ENCODE results near the gene ABHD16A. TPM values are rescaled to one million over a fixed set of nuclear protein-coding genes. Genes with fewer than 3 reads are reported as not detected.

The ABHD16A gene
- polyA plus RNA-seq, 1 donor from 2014 or later, result 40.1 TPM

DNA sequence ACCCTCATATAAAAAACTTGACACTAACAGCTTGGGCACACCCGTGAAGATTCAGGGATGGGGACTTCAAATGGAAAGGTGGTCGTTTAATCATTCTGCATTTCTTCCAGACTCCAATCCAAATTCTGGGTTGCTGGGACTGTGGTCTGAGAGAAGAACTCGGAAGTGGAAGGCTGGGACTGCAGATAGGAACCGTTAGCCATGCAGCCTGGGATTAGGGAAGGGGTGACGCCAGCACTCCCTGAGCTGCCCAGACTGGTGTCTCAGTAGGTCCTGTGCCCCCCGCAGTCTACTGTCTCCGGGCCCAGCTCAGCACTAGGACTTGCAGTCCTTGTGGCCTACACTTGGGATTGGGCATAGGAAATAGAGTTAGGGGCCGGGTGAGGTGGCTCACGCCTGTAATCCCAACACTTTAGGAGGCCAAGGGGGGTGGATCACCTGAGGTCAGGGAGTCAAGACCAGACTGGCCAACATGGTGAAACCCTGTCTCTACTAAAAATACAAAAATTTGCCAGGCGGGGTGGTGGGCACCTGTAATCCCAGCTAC lies 33.7 kb upstream of the ABHD16A start:
- Mint-ChIP-seq H3K27ac (peak overlapping the region; percentile 0 to 95 (median 93)), H3K27me3 (no peaks in the 10 kb centered on the region), H3K4me3 (peak overlapping the region; percentile 93 to 99 (median 98)), H3K4me1 (peaks cover 32 to 48% (median 45%) of the 10 kb centered on the region in 3 donors), H3K36me3 (peaks cover 3% of the 10 kb centered on the region), H3K9me3 (no peaks in the 10 kb centered on the region)

DNA sequence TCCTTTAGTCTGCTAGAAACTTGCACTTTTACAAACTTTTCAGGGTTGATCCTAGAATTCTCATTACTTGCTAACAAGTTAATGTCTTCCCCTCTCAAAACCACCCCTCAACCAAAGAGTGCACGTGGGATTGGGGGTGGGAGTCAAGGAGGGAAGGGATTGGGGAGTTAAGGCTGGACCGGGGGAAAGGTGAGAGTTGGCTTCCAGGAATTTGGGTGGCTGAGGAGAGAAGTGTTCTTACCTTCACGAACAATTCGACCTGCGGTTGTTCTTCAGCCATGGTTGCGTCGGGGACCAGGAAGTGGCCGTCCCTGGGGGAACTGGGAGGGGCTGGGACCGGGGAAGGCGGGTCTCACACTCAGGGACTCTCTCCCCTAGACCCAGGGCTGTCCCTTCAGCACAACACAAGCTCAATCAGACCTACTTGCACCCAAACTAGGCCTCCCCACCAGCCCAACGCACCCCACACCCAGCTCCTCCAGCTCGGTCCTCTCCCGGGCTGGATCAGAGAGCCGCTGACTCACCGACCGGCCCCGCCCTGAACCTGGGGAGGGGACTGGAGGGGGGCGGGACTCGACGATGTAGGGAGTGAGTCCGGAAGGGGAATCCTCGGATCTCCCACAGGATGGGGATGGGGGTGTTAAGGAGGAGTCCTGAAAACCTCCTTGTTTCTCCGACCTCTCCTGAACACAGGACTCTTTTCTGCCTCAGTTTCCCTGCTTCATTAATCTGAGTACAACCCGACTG lies 33.1 kb upstream of the ABHD16A start, which contains the start of gene CLIC1:
Gene CLIC1, minus strand, starts transcription at position 510 of the 747 bp plus-strand sequence. Its CDS starts 230 bp downstream, at position 280.
- Mint-ChIP-seq H3K9me3 (no peaks in the 10 kb centered on the region), H3K27me3 (no peaks in the 10 kb centered on the region), H3K4me3 (peak within 1 kb of the TSS; percentile 93 to 99 (median 98)), H3K36me3 (peaks cover 3% of the 10 kb centered on the region), H3K27ac (peak within 1 kb of the TSS; percentile 93 to 98 (median 95)), H3K4me1 (peaks cover 32 to 48% (median 43%) of the 10 kb centered on the region in 3 donors)

DNA sequence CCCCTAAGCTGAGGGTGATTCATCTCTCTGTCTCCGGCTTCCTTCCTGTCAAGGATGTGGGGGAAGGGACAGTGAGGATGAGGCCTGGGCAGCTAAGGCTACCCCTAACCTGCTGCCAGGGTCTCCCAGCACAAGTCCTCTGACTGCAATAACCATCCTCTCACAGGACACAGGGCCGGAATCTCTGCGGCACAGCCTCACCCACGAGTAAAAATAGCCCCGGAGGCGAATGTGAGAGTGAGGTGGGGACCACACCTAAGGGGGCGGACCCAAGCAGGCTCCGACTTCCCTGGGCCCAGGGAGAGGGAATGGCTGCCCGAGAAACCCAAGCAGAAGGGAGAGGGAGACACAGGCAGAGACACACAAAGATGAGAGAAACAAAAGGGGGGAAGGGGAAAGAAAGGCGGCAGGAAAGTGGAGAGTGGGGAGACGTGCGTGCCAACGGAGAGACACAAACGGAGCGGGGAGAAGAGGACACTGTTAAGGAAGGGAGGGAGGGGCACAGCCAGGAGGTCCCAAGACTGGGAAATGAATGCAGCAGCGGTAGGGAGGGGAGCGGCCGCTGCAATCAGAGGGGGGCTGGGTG lies 31.8 kb upstream of the ABHD16A start:
- H3K36me3 Mint-ChIP-seq, result peaks cover 5% of the 10 kb centered on the region
- H3K27me3 Mint-ChIP-seq, result no peaks in the 10 kb centered on the region
- peaks cover 31 to 46% (median 43%) of the 10 kb centered on the region in 3 donors for H3K4me1 Mint-ChIP-seq
- H3K4me3 Mint-ChIP-seq, result peak overlapping the region; percentile 93 to 99 (median 98)
- H3K27ac Mint-ChIP-seq, result peak overlapping the region; percentile 93 to 98 (median 95)
- no peaks in the 10 kb centered on the region for H3K9me3 Mint-ChIP-seq

DNA sequence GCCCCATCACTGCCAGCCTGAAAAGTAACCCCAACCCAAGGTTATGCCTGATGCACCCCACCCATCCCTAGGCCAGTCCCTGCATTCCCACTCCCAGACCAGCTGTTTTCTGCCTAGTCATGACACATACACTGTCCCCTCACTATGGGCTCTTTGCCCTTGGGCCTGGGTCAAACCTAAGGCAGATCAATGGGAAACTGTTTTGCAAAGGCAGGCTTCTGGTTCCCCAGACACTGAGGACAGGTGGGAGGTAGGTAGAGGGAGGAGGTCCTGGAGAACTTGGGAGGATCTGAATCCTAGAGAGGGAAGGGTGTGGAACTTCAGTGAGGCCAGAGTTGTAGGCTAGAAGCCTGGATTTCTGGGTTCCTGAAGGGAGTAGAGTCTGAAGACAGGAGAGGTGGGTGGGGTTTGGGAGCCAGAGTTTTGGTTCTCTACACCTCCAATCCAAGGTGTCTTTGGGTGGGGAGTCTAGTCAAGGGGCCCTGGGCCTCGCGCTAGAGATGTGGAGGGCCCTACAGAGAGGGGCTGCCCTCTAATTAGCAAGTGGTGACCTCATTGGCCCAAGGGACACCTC lies 31.2 kb upstream of the ABHD16A start:
- H3K9me3 Mint-ChIP-seq, result no peaks in the 10 kb centered on the region
- H3K27me3 Mint-ChIP-seq, result no peaks in the 10 kb centered on the region
- peaks cover 26 to 43% (median 42%) of the 10 kb centered on the region in 3 donors for H3K4me1 Mint-ChIP-seq
- peaks cover 5% of the 10 kb centered on the region for H3K36me3 Mint-ChIP-seq
- H3K27ac Mint-ChIP-seq, result peak overlapping the region; percentile 93 to 98 (median 95)
- H3K4me3 Mint-ChIP-seq, result peak overlapping the region; percentile 93 to 99 (median 98)

DNA sequence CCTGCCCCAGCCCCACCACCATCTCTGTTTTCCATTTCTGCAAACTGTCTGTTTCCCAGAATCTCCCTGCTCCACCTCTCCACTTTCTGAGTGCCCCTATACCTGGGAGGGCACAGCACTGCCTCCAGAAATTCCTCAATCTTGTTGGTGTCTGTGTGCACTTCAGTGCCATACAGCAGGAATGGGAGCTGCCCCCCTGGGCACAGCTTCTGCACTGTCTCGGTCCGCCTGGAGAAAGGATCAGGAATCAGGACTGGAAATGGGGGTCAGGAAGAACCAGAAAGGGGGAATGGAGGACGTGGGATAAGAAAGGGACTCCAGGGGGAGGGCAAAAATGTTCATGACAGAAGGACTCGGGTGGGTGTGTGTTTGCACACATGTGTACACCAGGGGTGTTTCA lies 30.6 kb upstream of the ABHD16A start:
- H3K27me3 Mint-ChIP-seq, result no peaks in the 10 kb centered on the region
- H3K4me3 Mint-ChIP-seq, result peak overlapping the region; percentile 65 to 98 (median 95)
- H3K27ac Mint-ChIP-seq, result peak overlapping the region in 2 of 3 donors; percentile 76 to 93
- peaks cover 5% of the 10 kb centered on the region for H3K36me3 Mint-ChIP-seq
- peaks cover 25 to 40% (median 40%) of the 10 kb centered on the region in 3 donors for H3K4me1 Mint-ChIP-seq
- H3K9me3 Mint-ChIP-seq, result no peaks in the 10 kb centered on the region

DNA sequence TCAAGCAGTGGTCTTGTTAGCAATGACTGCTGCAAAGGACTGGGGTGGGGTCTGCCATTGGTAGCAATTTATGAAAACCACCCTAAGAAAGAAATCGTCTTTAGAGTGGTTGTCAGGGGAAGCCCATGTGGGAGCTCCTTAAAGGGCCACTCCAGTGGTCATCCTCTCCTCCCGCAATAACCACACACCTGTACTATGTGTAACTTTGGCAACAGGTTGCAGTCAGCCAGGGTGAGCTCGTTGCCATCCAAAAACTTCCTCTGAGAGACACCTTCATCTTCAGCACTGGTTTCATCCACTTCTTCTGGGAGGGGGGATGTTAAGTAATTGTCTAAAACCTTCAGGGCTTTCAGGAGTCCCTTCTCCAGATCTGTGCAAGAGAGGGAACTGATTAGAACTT lies 28.9 kb upstream of the ABHD16A start:
- peaks cover 10% of the 10 kb centered on the region for H3K36me3 Mint-ChIP-seq
- H3K4me1 Mint-ChIP-seq, result peaks cover 18 to 40% (median 35%) of the 10 kb centered on the region in 3 donors
- peak overlapping the region in 2 of 4 donors; percentile 54 to 97 for H3K4me3 Mint-ChIP-seq
- peak overlapping the region in 1 of 3 donors; percentile 54 for H3K27ac Mint-ChIP-seq
- H3K27me3 Mint-ChIP-seq, result no peaks in the 10 kb centered on the region
- no peaks in the 10 kb centered on the region for H3K9me3 Mint-ChIP-seq

DNA sequence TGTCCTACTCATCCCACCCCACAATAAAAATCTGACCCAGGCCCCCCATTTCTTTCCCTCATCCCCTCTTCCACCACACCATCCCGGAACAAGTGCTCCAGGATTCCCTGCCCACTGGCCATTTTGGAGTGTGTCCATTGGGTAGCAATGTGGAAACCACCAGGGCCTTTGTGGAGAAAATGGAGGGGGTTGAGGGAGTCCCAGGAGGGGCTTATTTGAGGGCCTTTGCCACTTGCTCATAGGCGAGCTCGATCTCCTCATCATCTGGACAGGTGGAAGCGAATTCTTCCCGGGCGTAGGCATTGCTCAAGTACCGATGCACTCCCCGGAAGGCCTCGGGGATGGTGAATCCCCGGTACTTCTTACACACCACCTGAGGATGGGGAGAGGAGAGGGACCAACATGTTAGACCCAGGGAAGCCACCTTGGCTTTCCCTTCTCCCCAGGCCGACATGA lies 27.5 kb upstream of the ABHD16A start:
- no peaks in the 10 kb centered on the region for H3K27me3 Mint-ChIP-seq
- H3K36me3 Mint-ChIP-seq, result peaks cover 20% of the 10 kb centered on the region
- H3K4me1 Mint-ChIP-seq, result peaks cover 23 to 47% (median 42%) of the 10 kb centered on the region in 3 donors
- H3K9me3 Mint-ChIP-seq, result no peaks in the 10 kb centered on the region
- H3K27ac Mint-ChIP-seq, result peak overlapping the region; percentile 94 to 97 (median 96)
- peak overlapping the region; percentile 94 to 99 (median 97) for H3K4me3 Mint-ChIP-seq

DNA sequence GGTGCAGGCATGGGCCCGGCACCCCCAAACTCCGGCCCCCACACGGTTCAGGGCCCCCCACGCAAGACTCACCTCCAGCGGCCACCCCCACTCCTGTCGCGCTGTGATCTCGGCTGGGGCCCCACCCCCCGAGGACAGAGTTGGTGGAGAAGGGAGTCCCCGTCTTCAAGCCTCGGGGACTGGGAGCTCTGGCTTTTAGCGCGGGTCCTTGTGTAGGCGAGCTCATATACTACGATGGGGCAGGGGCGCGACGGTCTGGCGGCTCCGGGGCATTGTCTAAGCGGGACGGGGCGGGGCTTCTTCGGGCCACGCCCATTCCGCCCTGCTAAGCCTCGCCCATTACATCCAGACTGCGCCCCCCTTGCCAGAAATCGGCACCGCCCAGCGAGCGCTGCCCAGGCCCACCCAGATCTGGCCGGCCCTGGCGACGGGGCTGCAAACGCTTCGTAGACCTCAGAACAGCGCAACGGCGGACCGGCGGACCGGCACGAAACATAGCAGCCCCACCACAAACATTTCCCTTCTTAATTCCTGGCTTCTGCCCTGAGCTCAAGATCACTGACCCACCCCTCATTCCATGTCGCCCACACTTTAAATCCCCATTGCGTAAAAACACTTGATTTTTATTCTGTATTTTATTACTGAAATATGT lies 27.0 kb upstream of the ABHD16A start:
- H3K4me1 Mint-ChIP-seq, result peaks cover 25 to 47% (median 42%) of the 10 kb centered on the region in 3 donors
- peak overlapping the region; percentile 94 to 99 (median 97) for H3K4me3 Mint-ChIP-seq
- no peaks in the 10 kb centered on the region for H3K9me3 Mint-ChIP-seq
- peak overlapping the region; percentile 94 to 97 (median 96) for H3K27ac Mint-ChIP-seq
- peaks cover 20% of the 10 kb centered on the region for H3K36me3 Mint-ChIP-seq
- H3K27me3 Mint-ChIP-seq, result no peaks in the 10 kb centered on the region

DNA sequence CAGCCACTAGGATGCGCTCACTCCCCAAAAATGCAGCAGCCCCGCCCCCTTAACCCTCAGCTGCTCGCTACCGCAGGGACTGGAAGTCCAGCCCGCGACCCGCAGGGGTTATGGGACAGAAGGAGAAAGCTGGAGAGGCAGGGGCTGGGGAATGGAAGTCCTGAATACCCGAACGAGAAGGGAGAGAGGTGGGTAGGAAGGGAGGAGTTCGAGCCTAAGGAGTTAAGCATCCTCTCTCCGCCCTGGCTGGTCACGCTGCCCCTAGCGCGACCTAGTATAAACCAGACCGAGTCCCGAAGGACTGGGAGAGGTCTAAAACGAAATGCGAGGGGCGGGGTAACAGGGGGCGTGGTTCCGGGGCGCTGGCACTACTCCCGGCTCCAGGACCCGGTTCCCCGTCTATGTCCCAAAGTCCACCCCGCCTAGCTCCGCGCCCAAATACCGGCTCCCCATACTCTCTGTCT lies 26.4 kb upstream of the ABHD16A start:
- Mint-ChIP-seq H3K4me1 (peaks cover 25 to 47% (median 42%) of the 10 kb centered on the region in 3 donors), H3K27ac (peak overlapping the region; percentile 94 to 97 (median 96)), H3K9me3 (no peaks in the 10 kb centered on the region), H3K36me3 (peaks cover 21% of the 10 kb centered on the region), H3K4me3 (peak overlapping the region; percentile 94 to 99 (median 97)), H3K27me3 (no peaks in the 10 kb centered on the region)

DNA sequence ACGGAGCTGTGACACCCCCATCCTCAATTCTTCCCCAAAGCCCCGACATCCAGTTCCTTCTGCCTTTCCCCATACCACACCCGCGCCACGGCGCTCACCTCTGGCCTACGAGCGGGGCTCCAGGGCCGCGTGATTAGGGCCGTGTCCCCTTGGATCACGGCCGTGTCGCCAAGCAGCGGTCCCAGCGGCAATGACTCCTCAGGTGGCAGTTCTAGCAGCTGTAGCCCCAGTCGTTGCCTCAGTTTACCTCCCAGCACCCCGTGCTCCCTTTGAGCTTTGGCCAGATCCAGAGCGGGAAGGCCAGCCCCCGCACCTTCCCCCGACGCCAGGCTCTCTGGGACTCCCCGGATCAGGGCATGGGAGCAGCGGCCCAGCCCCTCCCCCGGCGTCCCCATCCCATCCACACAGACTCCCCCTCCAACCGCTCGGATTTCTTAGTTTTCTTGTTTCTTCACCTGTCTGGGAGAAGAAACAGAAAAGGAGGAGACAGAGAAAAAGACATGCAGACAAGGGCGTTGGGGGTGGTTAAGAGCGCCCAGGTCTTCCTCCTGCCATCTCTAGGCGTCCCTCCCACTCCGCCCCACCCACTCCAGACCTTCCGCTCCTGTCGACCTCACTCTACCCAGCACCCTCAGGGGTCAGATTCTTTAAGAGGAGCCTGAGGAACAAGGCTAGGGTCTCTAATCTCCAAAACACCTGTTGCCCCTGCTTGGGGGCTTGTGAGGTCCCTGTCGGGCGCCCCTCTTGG lies 25.8 kb upstream of the ABHD16A start, which contains the start of gene DDAH2:
Gene DDAH2, minus strand, starts transcription at position 533 of the 748 bp plus-strand sequence. Its CDS starts 138 bp downstream, at position 395.
- Mint-ChIP-seq H3K9me3 (no peaks in the 10 kb centered on the region), H3K4me1 (peaks cover 25 to 45% (median 42%) of the 10 kb centered on the region in 3 donors), H3K4me3 (peak within 1 kb of the TSS; percentile 94 to 99 (median 97)), H3K27ac (peak within 1 kb of the TSS; percentile 94 to 97 (median 96)), H3K27me3 (no peaks in the 10 kb centered on the region), H3K36me3 (peaks cover 24% of the 10 kb centered on the region)

DNA sequence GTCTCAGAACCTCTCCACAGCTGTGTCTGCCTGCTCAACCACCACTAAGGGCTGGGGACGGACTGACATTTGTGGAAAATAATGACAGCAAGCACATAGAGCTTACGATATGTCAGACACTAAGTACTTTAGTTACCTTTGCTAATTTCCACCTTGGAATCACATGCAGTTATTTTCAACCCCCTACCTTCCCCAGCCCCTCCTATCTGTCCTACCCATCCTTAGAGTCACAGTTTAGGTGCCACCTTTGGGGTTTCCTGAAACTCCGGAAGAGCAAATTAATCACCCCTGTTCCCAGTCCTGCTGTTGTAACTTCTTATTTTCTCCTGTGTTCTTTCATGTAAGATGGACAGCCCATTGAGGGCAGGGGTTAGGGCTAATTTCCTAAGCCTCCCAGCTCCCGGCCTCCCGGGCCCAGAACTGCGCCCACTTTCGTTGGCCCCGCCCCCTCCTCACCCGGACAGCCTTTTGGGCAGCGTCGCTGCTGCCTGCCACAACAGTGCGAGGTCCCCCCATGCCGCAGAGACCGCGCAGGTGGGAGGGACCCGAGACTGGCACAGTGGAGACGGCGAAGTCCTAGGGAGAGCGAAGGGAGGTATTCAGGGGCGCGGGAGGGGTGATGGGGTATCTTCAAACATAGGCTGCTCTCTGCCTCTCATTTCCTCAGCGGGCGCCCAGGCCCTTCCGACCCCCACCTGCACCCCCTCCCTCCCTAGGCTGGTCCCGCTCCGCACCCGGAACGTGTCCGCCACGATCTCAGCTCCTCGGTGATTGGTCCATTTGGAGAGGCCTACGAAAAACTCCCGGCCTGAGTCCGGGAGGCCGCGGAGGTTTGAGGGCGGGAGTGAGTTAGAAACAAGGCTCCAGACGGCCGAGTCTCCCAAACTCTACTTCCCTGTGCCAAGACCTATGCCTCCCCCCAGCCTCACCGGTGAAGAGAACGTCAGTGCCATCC lies 24.9 kb upstream of the ABHD16A start:
- H3K4me3 Mint-ChIP-seq, result peak overlapping the region; percentile 93 to 97 (median 95)
- no peaks in the 10 kb centered on the region for H3K27me3 Mint-ChIP-seq
- peak overlapping the region; percentile 81 to 97 (median 95) for H3K27ac Mint-ChIP-seq
- no peaks in the 10 kb centered on the region for H3K9me3 Mint-ChIP-seq
- H3K4me1 Mint-ChIP-seq, result peaks cover 25 to 39% (median 36%) of the 10 kb centered on the region in 3 donors
- peaks cover 22% of the 10 kb centered on the region for H3K36me3 Mint-ChIP-seq

DNA sequence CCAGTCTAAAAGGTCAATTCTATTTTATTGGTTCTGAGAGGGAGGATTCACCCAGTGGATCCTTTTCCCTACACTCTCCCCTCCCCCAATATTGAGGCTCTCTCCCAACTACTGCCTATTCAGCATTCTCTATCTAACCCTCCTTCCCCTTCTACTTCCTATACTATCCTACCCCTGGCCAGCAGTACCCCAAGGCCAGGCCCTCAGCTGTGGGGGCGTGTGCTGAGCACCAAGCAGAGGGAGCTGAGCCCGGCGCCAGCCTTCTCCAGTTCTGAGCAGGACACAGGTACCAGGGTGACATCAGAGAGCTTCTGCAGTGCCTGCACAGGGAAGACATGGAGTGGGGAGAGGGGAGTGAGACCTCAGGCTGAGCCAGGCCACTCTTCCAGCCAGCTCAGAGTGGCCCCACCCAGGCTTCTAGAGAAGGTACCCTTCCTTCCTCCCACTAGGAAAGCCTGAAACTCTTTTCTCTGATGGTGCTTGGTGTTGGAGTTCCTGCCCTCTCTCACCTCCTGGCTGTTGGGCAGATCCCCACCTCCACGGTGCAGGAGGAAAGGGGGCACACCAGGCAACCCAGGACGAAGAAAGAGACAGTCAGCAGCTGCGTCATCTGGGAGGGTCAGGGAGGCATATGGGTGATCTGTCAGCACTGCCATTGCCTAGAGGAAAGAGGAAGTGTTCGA lies 24.1 kb upstream of the ABHD16A start:
- no peaks in the 10 kb centered on the region for H3K27me3 Mint-ChIP-seq
- H3K4me3 Mint-ChIP-seq, result peak overlapping the region; percentile 85 to 96 (median 94)
- H3K9me3 Mint-ChIP-seq, result no peaks in the 10 kb centered on the region
- peaks cover 25 to 38% (median 38%) of the 10 kb centered on the region in 3 donors for H3K4me1 Mint-ChIP-seq
- peaks cover 22% of the 10 kb centered on the region for H3K36me3 Mint-ChIP-seq
- peak overlapping the region; percentile 80 to 95 (median 81) for H3K27ac Mint-ChIP-seq
